Mucosa of stomach (tissue), 1 donor: ENCODE data around the gene MZT1.

Experiments used
- H3K27me3 ChIP-seq: one replicate; pipeline ENCODE4 v1.7.0; 2013; ENCODE audit warnings: mild to moderate bottlenecking, low read length; ENCODE audit not compliant: control insufficient read depth, insufficient read depth
- H3K36me3 ChIP-seq: one replicate; pipeline ENCODE4 v1.7.0; 2013; ENCODE audit warnings: low read length; ENCODE audit not compliant: control insufficient read depth, insufficient read depth
- H3K4me1 ChIP-seq: one replicate; pipeline ENCODE4 v1.7.0; 2013; ENCODE audit warnings: mild to moderate bottlenecking, low read length; ENCODE audit not compliant: control insufficient read depth, insufficient read depth
- H3K4me3 ChIP-seq: one replicate; pipeline ENCODE4 v1.7.0; 2013; ENCODE audit warnings: low read length
- H3K9ac ChIP-seq: one replicate; pipeline ENCODE4 v1.7.0; 2013; ENCODE audit warnings: mild to moderate bottlenecking, low read length, moderate library complexity
- H3K9me3 ChIP-seq: one replicate; pipeline ENCODE4 v1.7.0; 2013; ENCODE audit warnings: mild to moderate bottlenecking, low read length, moderate library complexity; ENCODE audit not compliant: control insufficient read depth
- donor health status: Pancreatic carcinoma.

MZT1 gene, protein sequence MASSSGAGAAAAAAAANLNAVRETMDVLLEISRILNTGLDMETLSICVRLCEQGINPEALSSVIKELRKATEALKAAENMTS

GRCh38 chr13:72727417-72728289 is at the start of gene MZT1, which contains the start of gene BORA:
Gene MZT1, minus strand, starts transcription at chr13:72727629. Its CDS starts 27 bp downstream, at chr13:72727602.
Gene BORA, plus strand, starts transcription at chr13:72727923. Its CDS starts 1,018 bp downstream, at chr13:72728941.
- Histone ChIP-seq H3K4me1 (no peaks in the 10 kb centered on the region), H3K4me3 (peak within 1 kb of the TSS; percentile 78), H3K9me3 (no peaks in the 10 kb centered on the region), H3K9ac (peak within 1 kb of the TSS; percentile 85), H3K27me3 (no peaks in the 10 kb centered on the region), H3K36me3 (no peaks in the 10 kb centered on the region)

DNA sequence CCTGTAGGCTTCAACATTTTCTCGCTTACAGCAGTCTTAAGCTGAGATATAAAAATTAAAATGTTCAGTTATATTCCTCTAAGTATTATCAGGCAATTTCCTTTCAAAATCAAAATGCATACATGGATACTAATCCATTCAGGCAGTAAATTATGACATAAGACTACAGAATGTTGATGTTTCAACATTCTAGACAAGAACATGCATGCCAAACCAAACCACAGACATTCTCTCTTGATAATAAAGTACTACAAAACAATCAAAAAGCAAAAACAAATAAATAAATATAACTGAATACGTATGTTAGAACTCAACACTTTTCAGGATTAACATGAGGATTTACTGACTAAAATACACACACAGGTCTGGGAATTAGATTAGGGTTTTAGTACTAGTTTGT is 46.6 kb upstream of the MZT1 start:
- Histone ChIP-seq H3K27me3 (no peaks in the 10 kb centered on the region), H3K4me3 (no peak overlapping the region), H3K9me3 (no peaks in the 10 kb centered on the region), H3K4me1 (no peaks in the 10 kb centered on the region), H3K36me3 (peaks cover 4% of the 10 kb centered on the region), H3K9ac (no peak overlapping the region)

- H3K36me3 ChIP-seq: peaks cover 3% of the 10 kb centered on the region
- no peaks in the 10 kb centered on the region for H3K9me3 ChIP-seq
- no peaks in the 10 kb centered on the region for H3K27me3 ChIP-seq
- H3K9ac ChIP-seq: no peak overlapping the region
- H3K4me3 ChIP-seq: no peak overlapping the region
- no peaks in the 10 kb centered on the region for H3K4me1 ChIP-seq
These were observed 36.0 kb upstream of the MZT1 start for GRCh38 chr13:72763411-72763810.

GRCh38 chr13:72760189-72760588 is 32.8 kb upstream of the MZT1 start:
- no peaks in the 10 kb centered on the region for H3K27me3 ChIP-seq
- H3K9ac ChIP-seq: no peak overlapping the region
- no peaks in the 10 kb centered on the region for H3K9me3 ChIP-seq
- no peaks in the 10 kb centered on the region for H3K36me3 ChIP-seq
- no peaks in the 10 kb centered on the region for H3K4me1 ChIP-seq
- no peak overlapping the region for H3K4me3 ChIP-seq

GRCh38 chr13:72757792-72758535 is 30.5 kb upstream of the MZT1 start:
- no peaks in the 10 kb centered on the region for H3K36me3 ChIP-seq
- H3K4me3 ChIP-seq: no peak overlapping the region
- no peaks in the 10 kb centered on the region for H3K4me1 ChIP-seq
- H3K9me3 ChIP-seq: no peaks in the 10 kb centered on the region
- no peak overlapping the region for H3K9ac ChIP-seq
- H3K27me3 ChIP-seq: no peaks in the 10 kb centered on the region

- Histone ChIP-seq H3K9me3 (no peaks in the 10 kb centered on the region), H3K36me3 (no peaks in the 10 kb centered on the region), H3K4me3 (no peak overlapping the region), H3K9ac (no peak overlapping the region), H3K4me1 (no peaks in the 10 kb centered on the region), H3K27me3 (no peaks in the 10 kb centered on the region)
These were observed 26.7 kb upstream of the MZT1 start for GRCh38 chr13:72754111-72754510.

DNA sequence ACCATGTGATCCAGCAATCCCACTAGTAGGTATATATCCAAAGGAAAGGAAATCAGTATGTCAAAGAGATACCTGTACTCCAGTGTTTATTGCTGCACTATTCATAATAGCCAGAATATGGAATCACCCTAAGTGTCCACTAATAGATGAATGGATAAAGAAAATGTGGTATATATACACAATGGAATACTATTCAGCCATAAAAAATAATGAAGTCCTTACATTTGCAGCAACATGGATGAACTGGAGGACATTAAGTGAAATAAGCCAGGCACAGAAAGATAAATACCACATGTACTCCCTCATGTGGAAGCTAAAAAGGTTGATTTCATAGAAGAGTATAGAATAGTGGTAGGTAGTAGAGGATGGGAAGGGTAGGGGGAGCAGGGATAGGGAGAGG is 23.8 kb upstream of the MZT1 start:
- no peaks in the 10 kb centered on the region for H3K9me3 ChIP-seq
- no peaks in the 10 kb centered on the region for H3K4me1 ChIP-seq
- H3K36me3 ChIP-seq: peaks cover 6% of the 10 kb centered on the region
- H3K9ac ChIP-seq: no peak overlapping the region
- no peak overlapping the region for H3K4me3 ChIP-seq
- no peaks in the 10 kb centered on the region for H3K27me3 ChIP-seq

- Histone ChIP-seq H3K9me3 (no peaks in the 10 kb centered on the region), H3K4me1 (no peaks in the 10 kb centered on the region), H3K4me3 (no peak overlapping the region), H3K9ac (no peak overlapping the region), H3K36me3 (peaks cover 7% of the 10 kb centered on the region), H3K27me3 (no peaks in the 10 kb centered on the region)
These were observed 17.8 kb upstream of the MZT1 start for GRCh38 chr13:72745260-72745659.

DNA sequence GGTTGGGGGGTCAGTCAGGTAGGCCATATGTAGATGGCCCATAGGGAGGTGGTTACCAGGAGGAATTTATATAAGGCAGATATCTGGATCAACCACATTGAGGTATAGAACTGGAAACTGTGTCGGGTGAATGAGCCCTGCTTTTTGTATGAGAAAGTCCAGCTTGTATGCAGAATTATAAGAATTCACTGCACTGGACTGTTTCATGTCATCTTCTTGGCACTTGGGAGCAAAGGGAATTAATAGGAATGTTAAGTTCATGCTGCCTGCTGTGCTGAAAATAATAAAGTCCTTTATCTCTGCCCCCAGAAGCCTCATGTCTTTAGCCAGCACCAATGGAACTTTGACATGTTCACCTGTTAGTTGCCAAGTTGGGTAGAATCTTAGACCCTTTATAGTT is 12.6 kb upstream of the MZT1 start:
- H3K9me3 ChIP-seq: no peaks in the 10 kb centered on the region
- H3K4me3 ChIP-seq: no peak overlapping the region
- H3K36me3 ChIP-seq: no peaks in the 10 kb centered on the region
- no peaks in the 10 kb centered on the region for H3K27me3 ChIP-seq
- no peak overlapping the region for H3K9ac ChIP-seq
- H3K4me1 ChIP-seq: no peaks in the 10 kb centered on the region

GRCh38 chr13:72737033-72737432 is 9.6 kb upstream of the MZT1 start:
- no peak overlapping the region for H3K9ac ChIP-seq
- no peaks in the 10 kb centered on the region for H3K36me3 ChIP-seq
- no peaks in the 10 kb centered on the region for H3K9me3 ChIP-seq
- no peaks in the 10 kb centered on the region for H3K4me1 ChIP-seq
- H3K27me3 ChIP-seq: no peaks in the 10 kb centered on the region
- H3K4me3 ChIP-seq: no peak overlapping the region

- peak overlapping the region; percentile 76 for H3K4me3 ChIP-seq
- H3K27me3 ChIP-seq: no peaks in the 10 kb centered on the region
- H3K36me3 ChIP-seq: no peaks in the 10 kb centered on the region
- peak overlapping the region; percentile 72 for H3K9ac ChIP-seq
- H3K4me1 ChIP-seq: no peaks in the 10 kb centered on the region
- H3K9me3 ChIP-seq: no peaks in the 10 kb centered on the region
These were observed 819 bp upstream of the MZT1 start for GRCh38 chr13:72728290-72728605.

DNA sequence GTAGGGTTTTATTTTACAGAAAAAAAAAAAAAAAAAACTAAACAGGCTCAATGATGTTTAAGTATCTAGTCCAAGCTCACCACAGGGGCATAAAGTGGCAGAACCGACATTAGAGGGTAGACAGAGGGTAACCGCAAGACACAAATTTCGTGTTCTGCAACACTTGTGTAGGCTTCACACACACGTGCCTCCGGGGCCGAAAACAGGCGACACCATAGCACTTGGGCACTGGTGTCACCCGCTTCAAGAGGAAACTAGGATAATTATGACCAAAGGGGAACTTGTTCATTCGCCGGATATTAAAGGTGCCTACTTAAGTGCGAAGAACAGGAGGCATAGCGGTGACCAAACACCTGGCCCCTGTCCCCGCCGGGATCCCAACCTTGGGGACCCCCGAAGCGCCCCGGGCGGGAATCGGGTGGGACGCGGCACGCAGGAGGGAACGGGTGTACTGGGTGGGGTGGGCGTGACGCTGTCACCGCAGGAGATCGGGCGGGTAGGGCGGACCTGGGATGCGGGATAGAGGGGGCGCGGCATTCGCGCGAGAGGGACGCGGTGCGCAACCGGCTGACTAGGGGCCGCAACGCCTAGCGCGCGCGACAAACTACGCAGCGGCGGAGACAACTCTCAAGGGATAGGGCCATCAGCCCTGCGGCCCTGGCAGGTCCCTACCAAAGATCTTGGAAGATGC is 558 bp downstream of the MZT1 start:
- Histone ChIP-seq H3K36me3 (no peaks in the 10 kb centered on the region), H3K9me3 (no peaks in the 10 kb centered on the region), H3K4me3 (peak overlapping the region; percentile 78), H3K4me1 (no peaks in the 10 kb centered on the region), H3K27me3 (no peaks in the 10 kb centered on the region), H3K9ac (peak overlapping the region; percentile 85)
